ENCODE results near the gene NELL1. TPM values are rescaled to one million over a fixed set of nuclear protein-coding genes. Genes with fewer than 3 reads are reported as not detected.

NELL1 gene
- polyA plus RNA-seq (2013, experiment 1 of 2): 0.29 TPM
- 0.24 TPM for polyA plus RNA-seq (2013, experiment 2 of 2)

- Histone ChIP-seq H3K79me1 (ENCODE audit: low read length) (no peaks in the 10 kb centered on the region), H3K4me3 (ENCODE audit: low read length) (peak within 1 kb of the TSS; percentile 44), H2BK15ac (replicated peaks; ENCODE audit: low read depth) (no peak within 1 kb of the TSS), H3K18ac (ENCODE audit: low read length) (no peak within 1 kb of the TSS), H3K23ac (ENCODE audit: low read length) (no peak within 1 kb of the TSS), H4K5ac (ENCODE audit: low read length) (no peak within 1 kb of the TSS), H3K36me3 (ENCODE audit: control insufficient read depth, insufficient read depth, low read length) (no peaks in the 10 kb centered on the region), H3K9ac (ENCODE audit: low read length) (peak within 1 kb of the TSS; percentile 51), H3K4me2 (ENCODE audit: low read length) (peak within 1 kb of the TSS; percentile 99), H3K4me1 (ENCODE audit: control insufficient read depth, low read depth, low read length) (peaks cover 3% of the 10 kb centered on the region), H3K79me2 (ENCODE audit: control insufficient read depth, insufficient read depth, low read length) (no peaks in the 10 kb centered on the region), H3K27ac (ENCODE audit: low read depth, low read length) (no peak within 1 kb of the TSS), H4K8ac (ENCODE audit: low read depth, low read length) (no peak within 1 kb of the TSS), H3K27me3 (ENCODE audit: insufficient read depth, low read length, poor library complexity) (peaks cover 38% of the 10 kb centered on the region), H2BK5ac (ENCODE audit: low read length) (no peak within 1 kb of the TSS), H3K4ac (ENCODE audit: low read depth, low read length) (no peak within 1 kb of the TSS), H2BK120ac (ENCODE audit: low read depth, low read length) (no peak within 1 kb of the TSS), H2AK5ac (ENCODE audit: low read length) (no peak within 1 kb of the TSS), H3K56ac (ENCODE audit: low read length) (peak within 1 kb of the TSS; percentile 65)
- WGBS (ENCODE audit: extremely low coverage, insufficient coverage, low lambda C conversion rate): no CpG with 5 or more reads among the region's 93 CpGs
- DNase-seq: peak; percentile 37
Measured at GRCh38 chr11:20668844-20669819, at the start of gene NELL1. TSS of gene NELL1 (plus strand) at chr11:20669586.

- H3K79me2 ChIP-seq (ENCODE audit: control insufficient read depth, insufficient read depth, low read length): no peaks in the 10 kb centered on the region
- H3K4me1 ChIP-seq (ENCODE audit: control insufficient read depth, low read depth, low read length): no peaks in the 10 kb centered on the region
- H2BK15ac ChIP-seq (replicated peaks; ENCODE audit: low read depth): no peak overlapping the region
- H3K23ac ChIP-seq (ENCODE audit: low read length): no peak overlapping the region
- no peak overlapping the region for H3K9ac ChIP-seq (ENCODE audit: low read length)
- H3K4me3 ChIP-seq (ENCODE audit: low read length): no peak overlapping the region
- H4K8ac ChIP-seq (ENCODE audit: low read depth, low read length): no peak overlapping the region
- no peaks in the 10 kb centered on the region for H3K36me3 ChIP-seq (ENCODE audit: control insufficient read depth, insufficient read depth, low read length)
- no peak overlapping the region for H3K18ac ChIP-seq (ENCODE audit: low read length)
- H3K56ac ChIP-seq (ENCODE audit: low read length): no peak overlapping the region
- H3K27ac ChIP-seq (ENCODE audit: low read depth, low read length): no peak overlapping the region
- no peak for DNase-seq
- H3K79me1 ChIP-seq (ENCODE audit: low read length): no peaks in the 10 kb centered on the region
- H3K4me2 ChIP-seq (ENCODE audit: low read length): no peak overlapping the region
- no peaks in the 10 kb centered on the region for H3K27me3 ChIP-seq (ENCODE audit: insufficient read depth, low read length, poor library complexity)
- no peak overlapping the region for H4K5ac ChIP-seq (ENCODE audit: low read length)
- H3K4ac ChIP-seq (ENCODE audit: low read depth, low read length): no peak overlapping the region
- H2BK5ac ChIP-seq (ENCODE audit: low read length): no peak overlapping the region
- no peak overlapping the region for H2BK120ac ChIP-seq (ENCODE audit: low read depth, low read length)
- no peak overlapping the region for H2AK5ac ChIP-seq (ENCODE audit: low read length)
- WGBS (ENCODE audit: extremely low coverage, insufficient coverage, low lambda C conversion rate): no CpG with 5 or more reads among the region's 2 CpGs
Measured at GRCh38 chr11:20620988-20621387, 48.4 kb upstream of the NELL1 start.

GRCh38 chr11:20621679-20622078, 47.7 kb upstream of the NELL1 start:
- no CpG with 5 or more reads among the region's 6 CpGs for WGBS (ENCODE audit: extremely low coverage, insufficient coverage, low lambda C conversion rate)

GRCh38 chr11:20623252-20623651, 46.1 kb upstream of the NELL1 start:
- no peak for DNase-seq
- Histone ChIP-seq H4K8ac (ENCODE audit: low read depth, low read length) (no peak overlapping the region), H4K5ac (ENCODE audit: low read length) (no peak overlapping the region), H3K36me3 (ENCODE audit: control insufficient read depth, insufficient read depth, low read length) (no peaks in the 10 kb centered on the region), H3K18ac (ENCODE audit: low read length) (no peak overlapping the region), H3K79me2 (ENCODE audit: control insufficient read depth, insufficient read depth, low read length) (no peaks in the 10 kb centered on the region), H3K4me2 (ENCODE audit: low read length) (no peak overlapping the region), H3K9ac (ENCODE audit: low read length) (no peak overlapping the region), H3K56ac (ENCODE audit: low read length) (no peak overlapping the region), H3K23ac (ENCODE audit: low read length) (no peak overlapping the region), H2AK5ac (ENCODE audit: low read length) (no peak overlapping the region), H2BK120ac (ENCODE audit: low read depth, low read length) (no peak overlapping the region), H3K4me1 (ENCODE audit: control insufficient read depth, low read depth, low read length) (no peaks in the 10 kb centered on the region), H3K27ac (ENCODE audit: low read depth, low read length) (no peak overlapping the region), H3K79me1 (ENCODE audit: low read length) (no peaks in the 10 kb centered on the region), H3K4me3 (ENCODE audit: low read length) (no peak overlapping the region), H3K4ac (ENCODE audit: low read depth, low read length) (no peak overlapping the region), H2BK5ac (ENCODE audit: low read length) (no peak overlapping the region), H2BK15ac (replicated peaks; ENCODE audit: low read depth) (no peak overlapping the region), H3K27me3 (ENCODE audit: insufficient read depth, low read length, poor library complexity) (no peaks in the 10 kb centered on the region)
- WGBS (ENCODE audit: extremely low coverage, insufficient coverage, low lambda C conversion rate): no CpG with 5 or more reads among the region's 4 CpGs

More at GRCh38 chr11:20621679-20622078, 47.7 kb upstream of the NELL1 start:
- Histone ChIP-seq H2BK5ac (ENCODE audit: low read length) (no peak overlapping the region), H3K23ac (ENCODE audit: low read length) (no peak overlapping the region), H3K36me3 (ENCODE audit: control insufficient read depth, insufficient read depth, low read length) (no peaks in the 10 kb centered on the region), H2AK5ac (ENCODE audit: low read length) (no peak overlapping the region), H3K79me1 (ENCODE audit: low read length) (no peaks in the 10 kb centered on the region), H3K4me3 (ENCODE audit: low read length) (no peak overlapping the region), H3K9ac (ENCODE audit: low read length) (no peak overlapping the region), H3K27ac (ENCODE audit: low read depth, low read length) (no peak overlapping the region), H2BK15ac (replicated peaks; ENCODE audit: low read depth) (no peak overlapping the region), H3K27me3 (ENCODE audit: insufficient read depth, low read length, poor library complexity) (no peaks in the 10 kb centered on the region), H4K8ac (ENCODE audit: low read depth, low read length) (no peak overlapping the region), H3K4me2 (ENCODE audit: low read length) (no peak overlapping the region), H3K18ac (ENCODE audit: low read length) (no peak overlapping the region), H3K4me1 (ENCODE audit: control insufficient read depth, low read depth, low read length) (no peaks in the 10 kb centered on the region), H4K5ac (ENCODE audit: low read length) (no peak overlapping the region), H2BK120ac (ENCODE audit: low read depth, low read length) (no peak overlapping the region), H3K56ac (ENCODE audit: low read length) (no peak overlapping the region), H3K79me2 (ENCODE audit: control insufficient read depth, insufficient read depth, low read length) (no peaks in the 10 kb centered on the region), H3K4ac (ENCODE audit: low read depth, low read length) (no peak overlapping the region)
- DNase-seq: no peak

- Histone ChIP-seq H3K27ac (ENCODE audit: low read depth, low read length) (no peak overlapping the region), H3K27me3 (ENCODE audit: insufficient read depth, low read length, poor library complexity) (no peaks in the 10 kb centered on the region), H3K4me3 (ENCODE audit: low read length) (no peak overlapping the region), H3K36me3 (ENCODE audit: control insufficient read depth, insufficient read depth, low read length) (no peaks in the 10 kb centered on the region), H3K4ac (ENCODE audit: low read depth, low read length) (no peak overlapping the region), H3K79me1 (ENCODE audit: low read length) (no peaks in the 10 kb centered on the region), H4K5ac (ENCODE audit: low read length) (no peak overlapping the region), H2AK5ac (ENCODE audit: low read length) (no peak overlapping the region), H3K18ac (ENCODE audit: low read length) (no peak overlapping the region), H3K23ac (ENCODE audit: low read length) (no peak overlapping the region), H4K8ac (ENCODE audit: low read depth, low read length) (no peak overlapping the region), H3K56ac (ENCODE audit: low read length) (no peak overlapping the region), H2BK120ac (ENCODE audit: low read depth, low read length) (no peak overlapping the region), H2BK15ac (replicated peaks; ENCODE audit: low read depth) (no peak overlapping the region), H3K9ac (ENCODE audit: low read length) (no peak overlapping the region), H3K4me2 (ENCODE audit: low read length) (no peak overlapping the region), H2BK5ac (ENCODE audit: low read length) (no peak overlapping the region), H3K4me1 (ENCODE audit: control insufficient read depth, low read depth, low read length) (no peaks in the 10 kb centered on the region), H3K79me2 (ENCODE audit: control insufficient read depth, insufficient read depth, low read length) (no peaks in the 10 kb centered on the region)
- no CpG with 5 or more reads among the region's 4 CpGs for WGBS (ENCODE audit: extremely low coverage, insufficient coverage, low lambda C conversion rate)
- no peak for DNase-seq
Measured at GRCh38 chr11:20626279-20626678, 43.1 kb upstream of the NELL1 start.
